ENCODE data around the gene ANKRD24. TPM values are rescaled to one million over a fixed set of nuclear protein-coding genes. Genes with fewer than 3 reads are reported as not detected.
"Not testable (repeated sequence)": the region's sequence is repeated elsewhere in the genome, so short reads cannot be mapped to it uniquely, and the experiment has no call there.

The ANKRD24 gene
- total RNA-seq, 1 donor, result 0.10 TPM

DNA sequence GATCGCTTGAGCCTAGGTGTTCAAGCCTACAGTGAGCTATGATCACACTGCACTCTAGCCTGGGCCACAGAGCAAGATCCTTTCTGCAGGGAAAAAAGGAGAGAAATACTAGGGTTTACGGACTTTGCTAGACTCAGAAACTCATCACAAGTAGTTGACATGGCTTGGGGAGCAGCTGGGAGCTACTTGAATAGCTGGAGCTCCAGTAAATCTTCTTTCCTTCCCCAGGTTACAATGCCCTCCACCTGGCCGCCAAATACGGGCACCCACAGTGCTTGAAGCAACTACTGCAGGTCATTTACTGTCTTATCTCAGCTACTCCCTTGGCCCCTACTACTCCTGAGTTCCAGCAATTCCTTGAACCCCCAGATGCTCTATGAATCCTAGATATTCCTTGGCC lies 19.3 kb downstream of the ANKRD24 start:
- Histone ChIP-seq H3K27me3 (ENCODE audit: insufficient read depth, low read length) (peaks cover 17% of the 10 kb centered on the region), H3K9me3 (ENCODE audit: low read depth, low read length) (no peaks in the 10 kb centered on the region), H3K4me1 (ENCODE audit: insufficient read depth, low read length) (no peaks in the 10 kb centered on the region), H3K4me3 (ENCODE audit: low read length) (no peak overlapping the region)

DNA sequence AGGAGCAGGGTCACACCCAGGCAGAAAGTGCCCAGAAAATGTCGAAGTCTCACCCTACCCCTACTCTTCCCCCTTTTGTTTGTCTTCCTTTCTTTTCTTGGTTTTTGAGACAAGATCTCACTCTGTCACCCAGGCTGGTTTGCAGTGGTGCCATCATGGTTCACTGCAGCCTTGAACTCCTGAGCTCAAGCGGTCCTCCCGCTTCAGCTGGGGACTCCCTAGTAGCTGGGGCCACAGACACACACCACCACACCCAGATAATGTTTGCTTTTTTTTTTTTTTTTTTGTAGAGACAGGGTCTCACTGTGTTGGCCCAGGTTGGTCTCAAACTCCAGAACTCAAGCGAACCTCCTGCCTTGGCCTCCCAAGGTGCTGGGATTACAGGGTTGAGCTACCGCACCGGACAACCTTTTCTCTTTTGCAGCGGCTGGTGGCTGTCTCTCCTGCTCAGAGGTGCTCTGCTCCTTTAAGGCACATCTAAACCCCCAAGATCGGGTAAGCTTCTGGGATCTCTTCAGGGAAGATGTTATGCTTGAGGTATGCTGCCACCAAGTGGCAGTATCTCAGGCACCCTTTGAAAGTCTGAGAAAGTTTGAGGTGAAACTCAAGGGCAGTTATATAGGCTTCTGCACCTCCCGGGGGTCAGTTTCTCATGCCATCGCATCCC lies 24.5 kb downstream of the ANKRD24 start:
- H3K4me3 ChIP-seq (ENCODE audit: low read length), result no peak overlapping the region
- no peaks in the 10 kb centered on the region for H3K9me3 ChIP-seq (ENCODE audit: low read depth, low read length)
- no peaks in the 10 kb centered on the region for H3K4me1 ChIP-seq (ENCODE audit: insufficient read depth, low read length)
- H3K27me3 ChIP-seq (ENCODE audit: insufficient read depth, low read length), result no peaks in the 10 kb centered on the region

GRCh38 chr19:4208385-4209094 lies 26.1 kb downstream of the ANKRD24 start:
- H3K4me3 ChIP-seq (ENCODE audit: low read length), result no peak overlapping the region
- no peaks in the 10 kb centered on the region for H3K4me1 ChIP-seq (ENCODE audit: insufficient read depth, low read length)
- no peaks in the 10 kb centered on the region for H3K27me3 ChIP-seq (ENCODE audit: insufficient read depth, low read length)
- no peaks in the 10 kb centered on the region for H3K9me3 ChIP-seq (ENCODE audit: low read depth, low read length)

DNA sequence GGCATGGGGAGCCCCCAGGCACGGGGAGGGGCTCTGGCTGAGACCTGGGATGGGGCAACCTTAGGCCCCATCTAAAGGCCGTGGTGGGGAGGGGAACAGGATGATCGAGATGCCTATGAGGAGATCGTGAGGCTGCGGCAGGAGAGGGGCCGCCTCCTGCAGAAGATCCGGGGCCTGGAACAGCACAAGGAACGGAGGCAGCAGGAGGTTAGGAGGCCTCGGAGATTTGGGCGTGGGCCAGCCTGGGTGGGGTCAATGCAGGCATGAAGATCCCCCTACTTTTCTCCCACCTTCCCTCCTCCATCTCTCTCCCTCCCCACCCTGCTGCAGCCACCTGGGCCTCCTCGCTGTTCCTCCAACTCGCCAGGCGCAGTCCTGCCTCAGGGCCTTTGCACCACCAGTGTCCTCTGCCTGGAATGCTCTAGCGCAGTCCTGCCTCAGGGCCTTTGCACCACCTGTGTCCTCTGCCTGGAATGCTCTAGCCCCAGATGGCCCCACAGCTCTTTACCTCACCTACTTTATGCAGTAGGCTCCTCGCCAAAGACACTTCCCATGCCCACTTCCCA lies 27.8 kb downstream of the ANKRD24 start:
- Histone ChIP-seq H3K4me3 (ENCODE audit: low read length) (no peak overlapping the region), H3K27me3 (ENCODE audit: insufficient read depth, low read length) (no peaks in the 10 kb centered on the region), H3K9me3 (ENCODE audit: low read depth, low read length) (no peaks in the 10 kb centered on the region), H3K4me1 (ENCODE audit: insufficient read depth, low read length) (no peaks in the 10 kb centered on the region)

GRCh38 chr19:4213116-4213515 lies 30.6 kb downstream of the ANKRD24 start:
- Histone ChIP-seq H3K9me3 (ENCODE audit: low read depth, low read length) (no peaks in the 10 kb centered on the region), H3K4me3 (ENCODE audit: low read length) (no peak overlapping the region), H3K27me3 (ENCODE audit: insufficient read depth, low read length) (no peaks in the 10 kb centered on the region), H3K4me1 (ENCODE audit: insufficient read depth, low read length) (no peaks in the 10 kb centered on the region)

DNA sequence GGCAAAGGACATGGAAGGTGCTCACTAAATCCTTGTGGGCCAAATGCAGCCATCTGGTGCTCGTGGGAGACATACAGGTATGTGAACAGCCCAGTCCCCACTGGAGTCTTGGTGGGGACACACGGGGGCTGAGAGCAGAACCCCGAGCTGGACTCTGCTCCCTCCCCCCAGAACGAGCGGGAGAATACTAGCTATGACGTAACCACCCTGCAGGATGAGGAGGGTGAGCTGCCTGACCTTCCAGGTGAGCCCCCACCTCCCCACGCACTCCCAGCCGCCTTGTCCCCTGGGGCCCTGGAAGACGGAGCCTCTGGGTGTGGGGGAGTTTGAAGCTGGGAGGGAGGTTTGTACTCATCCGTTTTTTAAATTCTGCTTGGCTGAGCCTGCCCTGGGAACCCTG lies 33.3 kb downstream of the ANKRD24 start:
- Histone ChIP-seq H3K4me3 (ENCODE audit: low read length) (no peak overlapping the region), H3K27me3 (ENCODE audit: insufficient read depth, low read length) (no peaks in the 10 kb centered on the region), H3K4me1 (ENCODE audit: insufficient read depth, low read length) (no peaks in the 10 kb centered on the region), H3K9me3 (ENCODE audit: low read depth, low read length) (no peaks in the 10 kb centered on the region)

DNA sequence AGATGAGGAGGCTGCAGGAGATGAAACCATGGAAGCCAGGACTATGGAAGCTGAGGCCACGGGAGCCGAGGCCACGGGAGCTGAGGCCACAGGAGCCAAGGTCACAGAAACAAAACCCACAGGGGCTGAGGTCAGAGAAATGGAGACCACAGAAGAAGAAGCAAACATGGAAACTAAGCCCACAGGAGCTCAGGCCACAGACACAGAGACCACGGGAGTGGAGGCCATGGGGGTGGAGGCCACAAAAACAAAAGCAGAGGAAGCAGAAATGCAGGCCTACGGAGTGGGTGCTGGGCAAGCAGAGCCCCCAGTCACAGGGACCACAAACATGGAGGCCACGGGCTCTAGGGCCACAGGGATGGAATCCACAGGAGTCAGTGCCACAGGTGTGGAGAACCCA lies 34.4 kb downstream of the ANKRD24 start:
- H3K9me3 ChIP-seq (ENCODE audit: low read depth, low read length), result no peaks in the 10 kb centered on the region
- no peaks in the 10 kb centered on the region for H3K4me1 ChIP-seq (ENCODE audit: insufficient read depth, low read length)
- H3K4me3 ChIP-seq (ENCODE audit: low read length), result no peak overlapping the region
- no peaks in the 10 kb centered on the region for H3K27me3 ChIP-seq (ENCODE audit: insufficient read depth, low read length)

- H3K9me3 ChIP-seq (ENCODE audit: low read depth, low read length), result no peaks in the 10 kb centered on the region
- no peak overlapping the region for H3K4me3 ChIP-seq (ENCODE audit: low read length)
- no peaks in the 10 kb centered on the region for H3K4me1 ChIP-seq (ENCODE audit: insufficient read depth, low read length)
- no peaks in the 10 kb centered on the region for H3K27me3 ChIP-seq (ENCODE audit: insufficient read depth, low read length)
Observed at GRCh38 chr19:4217429-4218264, 35.2 kb downstream of the ANKRD24 start.

DNA sequence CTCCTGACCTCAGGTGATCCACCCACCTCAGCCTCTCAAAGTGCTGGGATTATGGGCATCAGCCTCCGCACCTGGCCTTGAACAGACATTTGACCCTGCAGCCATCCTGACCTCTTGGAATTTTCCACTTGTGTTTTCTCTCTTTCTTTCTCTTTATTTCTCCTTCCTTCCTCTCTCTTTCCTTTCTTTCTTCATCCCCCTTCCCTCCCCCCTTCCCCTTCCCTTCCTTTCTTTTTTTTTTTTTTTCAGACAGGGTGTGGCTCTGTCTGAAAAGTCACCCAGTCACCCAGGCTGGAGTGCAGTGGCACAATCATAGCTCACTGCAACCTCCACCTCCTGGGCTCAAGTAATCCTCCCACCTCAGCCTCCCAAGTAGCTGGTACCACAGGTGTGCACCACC lies 36.0 kb downstream of the ANKRD24 start:
- not testable (repeated sequence) for H3K4me3 ChIP-seq (ENCODE audit: low read length); H3K27me3 ChIP-seq (ENCODE audit: insufficient read depth, low read length); H3K9me3 ChIP-seq (ENCODE audit: low read depth, low read length); H3K4me1 ChIP-seq (ENCODE audit: insufficient read depth, low read length)

GRCh38 chr19:4220188-4220587 lies 37.7 kb downstream of the ANKRD24 start:
- no peaks in the 10 kb centered on the region for H3K4me1 ChIP-seq (ENCODE audit: insufficient read depth, low read length)

DNA sequence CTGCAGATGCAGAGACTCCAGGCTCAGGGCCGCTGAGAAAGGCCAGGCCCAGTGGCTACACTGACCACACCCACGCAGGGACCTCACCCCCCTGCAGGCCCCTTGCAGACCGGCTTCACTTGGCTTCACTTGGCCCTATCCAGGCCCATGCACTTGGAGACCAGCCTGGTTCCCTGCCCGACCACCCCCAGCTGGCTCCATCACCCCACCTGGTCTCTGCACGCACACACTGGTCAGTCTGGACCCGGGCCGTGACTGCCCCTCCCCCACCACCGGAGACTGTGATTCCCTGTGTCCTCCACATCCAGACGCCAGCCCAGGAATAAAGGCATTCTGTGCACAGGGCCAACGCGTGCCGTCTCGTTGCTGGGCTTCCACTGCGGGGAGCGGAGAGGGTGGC lies 42.0 kb downstream of the ANKRD24 start:
- Histone ChIP-seq H3K4me1 (ENCODE audit: insufficient read depth, low read length) (peaks cover 7% of the 10 kb centered on the region), H3K27me3 (ENCODE audit: insufficient read depth, low read length) (peaks cover 5% of the 10 kb centered on the region), H3K4me3 (ENCODE audit: low read length) (no peak overlapping the region), H3K9me3 (ENCODE audit: low read depth, low read length) (no peaks in the 10 kb centered on the region)

More at GRCh38 chr19:4220188-4220587, 37.7 kb downstream of the ANKRD24 start:
- Histone ChIP-seq H3K9me3 (ENCODE audit: low read depth, low read length) (no peaks in the 10 kb centered on the region), H3K27me3 (ENCODE audit: insufficient read depth, low read length) (no peaks in the 10 kb centered on the region), H3K4me3 (ENCODE audit: low read length) (no peak overlapping the region)

- peaks cover 7% of the 10 kb centered on the region for H3K4me1 ChIP-seq (ENCODE audit: insufficient read depth, low read length)
Observed at GRCh38 chr19:4225885-4226284, 43.4 kb downstream of the ANKRD24 start.

GRCh38 chr19:4227771-4228170 lies 45.3 kb downstream of the ANKRD24 start:
- no peak overlapping the region for H3K4me3 ChIP-seq (ENCODE audit: low read length)
- H3K4me1 ChIP-seq (ENCODE audit: insufficient read depth, low read length), result peaks cover 7% of the 10 kb centered on the region
- no peaks in the 10 kb centered on the region for H3K9me3 ChIP-seq (ENCODE audit: low read depth, low read length)
- peaks cover 5% of the 10 kb centered on the region for H3K27me3 ChIP-seq (ENCODE audit: insufficient read depth, low read length)

More at GRCh38 chr19:4225885-4226284, 43.4 kb downstream of the ANKRD24 start:
- peaks cover 5% of the 10 kb centered on the region for H3K27me3 ChIP-seq (ENCODE audit: insufficient read depth, low read length)
- H3K4me3 ChIP-seq (ENCODE audit: low read length), result no peak overlapping the region
- no peaks in the 10 kb centered on the region for H3K9me3 ChIP-seq (ENCODE audit: low read depth, low read length)

GRCh38 chr19:4228765-4229178 lies 46.3 kb downstream of the ANKRD24 start:
- Histone ChIP-seq H3K9me3 (ENCODE audit: low read depth, low read length) (no peaks in the 10 kb centered on the region), H3K4me3 (ENCODE audit: low read length) (no peak overlapping the region), H3K4me1 (ENCODE audit: insufficient read depth, low read length) (peaks cover 7% of the 10 kb centered on the region), H3K27me3 (ENCODE audit: insufficient read depth, low read length) (peaks cover 5% of the 10 kb centered on the region)
